WTC11 (cell line): ENCODE data around the gene HMGCS2.
"Not testable (repeated sequence)": the region's sequence is repeated elsewhere in the genome, so short reads cannot be mapped to it uniquely, and the experiment has no call there.

ENCODE experiments used
- ATF3 ChIP-seq: sonication (generic); formaldehyde crosslinking; conservative IDR thresholded peaks from 2 replicates; pipeline ENCODE4 v1.8.1; 2022; ENCODE audit warnings: mild to moderate bottlenecking, missing genetic modification reagents
- ATF6 ChIP-seq: sonication (generic); formaldehyde crosslinking; IDR thresholded peaks from 2 replicates; pipeline ENCODE4 v1.8.1; 2023; ENCODE audit warnings: mild to moderate bottlenecking, missing genetic modification reagents
- CREB1 ChIP-seq: sonication (generic); formaldehyde crosslinking; IDR thresholded peaks from 2 replicates; pipeline ENCODE4 v1.8.0; 2023; ENCODE audit warnings: mild to moderate bottlenecking, missing genetic modification reagents
- CTCF ChIP-seq: fragments of 200-600 bp; IDR thresholded peaks from 2 replicates; pipeline ENCODE4 v1.8.0; 2022; ENCODE audit warnings: antibody characterized with exemption
- ELF4 ChIP-seq: sonication (generic); formaldehyde crosslinking; IDR thresholded peaks from 2 replicates; pipeline ENCODE4 v1.8.1; 2022; ENCODE audit warnings: low read depth, mild to moderate bottlenecking, moderate library complexity, missing genetic modification reagents
- FOXP1 ChIP-seq: sonication (generic); formaldehyde crosslinking; IDR thresholded peaks from 2 replicates; pipeline ENCODE4 v1.8.0; 2022; ENCODE audit warnings: missing genetic modification reagents, mild to moderate bottlenecking, moderate library complexity, borderline replicate concordance
- MXD4 ChIP-seq: fragments of 250-450 bp; sonication (Bioruptor Pico); IDR thresholded peaks from 2 replicates; pipeline ENCODE4 v1.8.0; 2021; ENCODE audit warnings: mild to moderate bottlenecking, moderate library complexity, borderline replicate concordance
- SP1 ChIP-seq: sonication (generic); formaldehyde crosslinking; conservative IDR thresholded peaks from 2 replicates; pipeline ENCODE4 v1.8.1; 2022; ENCODE audit warnings: missing genetic modification reagents
- ZNF219 ChIP-seq: sonication (generic); formaldehyde crosslinking; IDR thresholded peaks from 2 replicates; pipeline ENCODE4 v1.8.0; 2023; ENCODE audit warnings: missing genetic modification reagents, mild to moderate bottlenecking, borderline replicate concordance
- ZNF396 ChIP-seq: fragments of 250-450 bp; sonication (Bioruptor Pico); IDR thresholded peaks from 2 replicates; pipeline ENCODE4 v1.8.0; 2021; ENCODE audit warnings: mild to moderate bottlenecking, moderate library complexity, borderline replicate concordance

- TF ChIP-seq FOXP1; MXD4; ZNF219; CREB1 (CRISPR knock-in tag); ATF3; CTCF; ELF4 (CRISPR knock-in tag); ATF6 (CRISPR knock-in tag); ZNF396 (CRISPR knock-in tag); SP1: not testable (repeated sequence)
Measured at GRCh38 chr1:119706599-119706998, 62.1 kb downstream of the HMGCS2 start.
